GM12864 (cell line): ENCODE data around the gene SH3YL1.

ENCODE experiments used
- DNase-seq: peaks from one replicate; pipeline ENCODE4 v3.0.0-alpha.2; 2011; ENCODE audit warnings: low read depth
- H3K4me3 ChIP-seq: 2 replicates; pipeline ENCODE4 v1.5.1; 2011; ENCODE audit warnings: mild to moderate bottlenecking, low read depth, low read length, control low read depth
- CTCF ChIP-seq: IDR thresholded peaks from 2 replicates; pipeline ENCODE4 v1.5.1; 2011; ENCODE audit warnings: low read depth, mild to moderate bottlenecking, moderate library complexity, low read length, control low read depth, inconsistent platforms; ENCODE audit errors: missing control alignments

Gene SH3YL1

GRCh38 chr2:209470-209869 is 54.4 kb downstream of the SH3YL1 start:
- DNase-seq = no peak
- no peak for TF ChIP-seq CTCF

GRCh38 chr2:208335-208734 is 55.5 kb downstream of the SH3YL1 start:
- no peak for DNase-seq
- H3K4me3 ChIP-seq = no peak overlapping the region
- TF ChIP-seq CTCF = no peak

More at GRCh38 chr2:209470-209869, 54.4 kb downstream of the SH3YL1 start:
- no peak overlapping the region for H3K4me3 ChIP-seq

GRCh38 chr2:203984-204383 is 59.8 kb downstream of the SH3YL1 start:
- no peak for DNase-seq
- no peak overlapping the region for H3K4me3 ChIP-seq
- no peak for TF ChIP-seq CTCF

GRCh38 chr2:203401-203800 is 60.4 kb downstream of the SH3YL1 start:
- no peak for TF ChIP-seq CTCF
- DNase-seq = no peak
- no peak overlapping the region for H3K4me3 ChIP-seq

- no peak for TF ChIP-seq CTCF
- no peak for DNase-seq
These were observed 60.9 kb downstream of the SH3YL1 start for GRCh38 chr2:202945-203344.

GRCh38 chr2:201648-202433 is 62.0 kb downstream of the SH3YL1 start:
- no peak for DNase-seq

More at GRCh38 chr2:202945-203344, 60.9 kb downstream of the SH3YL1 start:
- H3K4me3 ChIP-seq = no peak overlapping the region

More at GRCh38 chr2:201648-202433, 62.0 kb downstream of the SH3YL1 start:
- no peak for TF ChIP-seq CTCF
- no peak overlapping the region for H3K4me3 ChIP-seq
